H9 (cell line): ENCODE results near the gene SARS1. TPM values are rescaled to one million over a fixed set of nuclear protein-coding genes. Genes with fewer than 3 reads are reported as not detected.
A peak's percentile ranks its signal among the peaks of the same experiment; 100 is the strongest.

ENCODE experiments used
- DNase-seq: peaks from one replicate; pipeline ENCODE4 v3.0.0-alpha.2; 2017
- H2AFZ ChIP-seq: one replicate; pipeline ENCODE4 v1.6.1; 2013; ENCODE audit warnings: mild to moderate bottlenecking, low read length, control low read depth, moderate library complexity
- H2AK5ac ChIP-seq: 2 replicates; pipeline ENCODE4 v1.6.1; 2013; ENCODE audit warnings: low read length, control low read depth, mixed read lengths; ENCODE audit not compliant: insufficient read length
- H2BK120ac ChIP-seq: one replicate; pipeline ENCODE4 v1.6.1; 2013; ENCODE audit warnings: low read depth, mild to moderate bottlenecking, low read length, control low read depth, inconsistent platforms; ENCODE audit not compliant: poor library complexity, severe bottlenecking
- H2BK12ac ChIP-seq: 2 replicates; pipeline ENCODE4 v1.6.1; 2013; ENCODE audit warnings: low read length, control low read depth, mixed read lengths, low read depth; ENCODE audit not compliant: insufficient read length
- H2BK15ac ChIP-seq: 2 replicates; pipeline ENCODE4 v1.6.1; 2013; ENCODE audit warnings: low read depth, low read length, control low read depth
- H2BK20ac ChIP-seq: one replicate; pipeline ENCODE4 v1.6.1; 2013; ENCODE audit warnings: low read depth, mild to moderate bottlenecking, low read length, control low read depth, inconsistent platforms; ENCODE audit not compliant: poor library complexity, severe bottlenecking
- H2BK5ac ChIP-seq: 2 replicates; pipeline ENCODE4 v1.6.1; 2013; ENCODE audit warnings: low read length, control low read depth, mixed read lengths; ENCODE audit not compliant: insufficient read length
- H3K14ac ChIP-seq: 2 replicates; pipeline ENCODE4 v1.6.1; 2013; ENCODE audit warnings: low read length, control low read depth; ENCODE audit not compliant: insufficient read depth
- H3K18ac ChIP-seq: 2 replicates; pipeline ENCODE4 v1.6.1; 2013; ENCODE audit warnings: low read depth, mild to moderate bottlenecking, mixed read lengths, low read length, control low read depth; ENCODE audit not compliant: insufficient read length
- H3K23ac ChIP-seq: 2 replicates; pipeline ENCODE4 v1.6.1; 2013; ENCODE audit warnings: low read length, control low read depth, mixed read lengths, low read depth; ENCODE audit not compliant: insufficient read length
- H3K23me2 ChIP-seq: 2 replicates; pipeline ENCODE4 v1.6.1; 2013; ENCODE audit warnings: low read depth, mild to moderate bottlenecking, mixed read lengths, low read length, control low read depth; ENCODE audit not compliant: insufficient read length, poor library complexity, severe bottlenecking
- H3K27ac ChIP-seq: 2 replicates; pipeline ENCODE4 v1.5.1; 2013; ENCODE audit warnings: low read length, control low read depth, mixed read lengths, low read depth; ENCODE audit not compliant: insufficient read length
- H3K27me3 ChIP-seq: 2 replicates; pipeline ENCODE4 v1.6.1; 2013; ENCODE audit warnings: low read length, control low read depth, inconsistent platforms; ENCODE audit not compliant: insufficient read depth
- H3K4ac ChIP-seq: 2 replicates; pipeline ENCODE4 v1.6.1; 2013; ENCODE audit warnings: low read depth, mild to moderate bottlenecking, control low read depth, inconsistent platforms, low read length, moderate library complexity
- H3K4me1 ChIP-seq: 2 replicates; pipeline ENCODE4 v1.6.1; 2013; ENCODE audit warnings: low read length, control low read depth, inconsistent platforms; ENCODE audit not compliant: insufficient read depth
- H3K4me2 ChIP-seq: 2 replicates; pipeline ENCODE4 v1.6.1; 2013; ENCODE audit warnings: low read length, control low read depth, mixed read lengths; ENCODE audit not compliant: insufficient read length, insufficient read depth
- H3K56ac ChIP-seq: 2 replicates; pipeline ENCODE4 v1.6.1; 2013; ENCODE audit warnings: low read depth, mild to moderate bottlenecking, mixed read lengths, low read length, control low read depth; ENCODE audit not compliant: insufficient read length
- H3K79me1 ChIP-seq: 2 replicates; pipeline ENCODE4 v1.6.1; 2013; ENCODE audit warnings: low read depth, mild to moderate bottlenecking, moderate library complexity, low read length, control low read depth, inconsistent platforms; ENCODE audit not compliant: insufficient read depth, poor library complexity, severe bottlenecking
- H3K79me2 ChIP-seq: 2 replicates; pipeline ENCODE4 v1.6.1; 2013; ENCODE audit warnings: low read length, control low read depth, inconsistent platforms; ENCODE audit not compliant: insufficient read depth
- H3K9ac ChIP-seq: 2 replicates; pipeline ENCODE4 v1.6.1; 2013; ENCODE audit warnings: low read length, control low read depth, mixed read lengths; ENCODE audit not compliant: insufficient read length; ENCODE audit errors: extremely low read depth
- H3K9me3 ChIP-seq: one replicate; pipeline ENCODE4 v1.6.1; 2013; ENCODE audit warnings: low read depth, low read length, inconsistent platforms; ENCODE audit not compliant: control insufficient read depth
- H3T11ph ChIP-seq: one replicate; pipeline ENCODE4 v1.6.1; 2013; ENCODE audit warnings: mild to moderate bottlenecking, low read length, control low read depth, inconsistent platforms
- H4K20me1 ChIP-seq: one replicate; pipeline ENCODE4 v1.6.1; 2013; ENCODE audit not compliant: control insufficient read depth, insufficient read length, insufficient read depth
- H4K5ac ChIP-seq: 2 replicates; pipeline ENCODE4 v1.6.1; 2013; ENCODE audit warnings: low read depth, mild to moderate bottlenecking, mixed read lengths, low read length, control low read depth; ENCODE audit not compliant: insufficient read length
- H4K8ac ChIP-seq: replicated peaks from 2 replicates; pipeline ENCODE4 v1.6.1; 2013; ENCODE audit warnings: low read length, control low read depth, mixed read lengths, low read depth; ENCODE audit not compliant: insufficient read length
- H4K91ac ChIP-seq: 2 replicates; pipeline ENCODE4 v1.6.1; 2013; ENCODE audit warnings: low read depth, mild to moderate bottlenecking, moderate library complexity, mixed read lengths, low read length, control low read depth; ENCODE audit not compliant: insufficient read length
- H3K27ac Mint-ChIP-seq, 3 experiments: 2 replicates in 2 of 3; 3 replicates in 1 of 3; pipeline ENCODE4 v1.8.0; 2020 to 2021; ENCODE audit warnings: mixed read lengths in 3 of 3, mild to moderate bottlenecking in 1 of 3, moderate library complexity in 1 of 3
- H3K27me3 Mint-ChIP-seq: 2 replicates; pipeline ENCODE4 v1.8.0; 2021; ENCODE audit warnings: low read depth, mild to moderate bottlenecking, moderate library complexity, mixed read lengths
- H3K36me3 Mint-ChIP-seq, 3 experiments: 2 replicates in 2 of 3; 3 replicates in 1 of 3; pipeline ENCODE4 v1.8.0; 2020 to 2021; ENCODE audit warnings: low read depth in 3 of 3, mixed read lengths in 3 of 3; ENCODE audit not compliant: insufficient read depth in 1 of 3
- H3K4me1 Mint-ChIP-seq, 2 experiments: 2 replicates each; pipeline ENCODE4 v1.8.0; 2020; ENCODE audit warnings: mixed read lengths in 2 of 2
- H3K4me3 Mint-ChIP-seq, 2 experiments: 2 replicates in 1 of 2; 3 replicates in 1 of 2; pipeline ENCODE4 v1.8.0; 2020 to 2021; ENCODE audit warnings: mild to moderate bottlenecking in 2 of 2, mixed read lengths in 2 of 2, moderate library complexity in 1 of 2
- H3K9me3 Mint-ChIP-seq, 2 experiments: 2 replicates in 1 of 2; 3 replicates in 1 of 2; pipeline ENCODE4 v1.8.0; 2020; ENCODE audit warnings: mild to moderate bottlenecking in 2 of 2, mixed read lengths in 2 of 2, moderate library complexity in 1 of 2
- WGBS: extraction: QIAGEN DNeasy Blood & Tissue Kit; methylation state at CpG from one replicate; pipeline ENCODE4 v1.1.7; 2013; ENCODE audit warnings: missing lambda C conversion rate, low lambda C conversion rate, mixed read lengths; ENCODE audit not compliant: insufficient read length; ENCODE audit errors: extremely low coverage; 5-methylcytosine and 5-hydroxymethylcytosine counted together
- total RNA-seq: library from RNA; stranded (reverse); gene quantifications from 2 replicates; pipeline ENCODE4 v1.2.1, GENCODE V29; 2021
- TF ChIP-seq, protein P1 (sequence below): fragments of 200-600 bp; sonication (generic); conservative IDR thresholded peaks from 3 replicates; pipeline ENCODE4 v1.8.0; 2021; ENCODE audit warnings: antibody characterized with exemption, mild to moderate bottlenecking

The SARS1 gene
- total RNA-seq, 1 experiment from 2014 or later, result 139 TPM

DNA sequence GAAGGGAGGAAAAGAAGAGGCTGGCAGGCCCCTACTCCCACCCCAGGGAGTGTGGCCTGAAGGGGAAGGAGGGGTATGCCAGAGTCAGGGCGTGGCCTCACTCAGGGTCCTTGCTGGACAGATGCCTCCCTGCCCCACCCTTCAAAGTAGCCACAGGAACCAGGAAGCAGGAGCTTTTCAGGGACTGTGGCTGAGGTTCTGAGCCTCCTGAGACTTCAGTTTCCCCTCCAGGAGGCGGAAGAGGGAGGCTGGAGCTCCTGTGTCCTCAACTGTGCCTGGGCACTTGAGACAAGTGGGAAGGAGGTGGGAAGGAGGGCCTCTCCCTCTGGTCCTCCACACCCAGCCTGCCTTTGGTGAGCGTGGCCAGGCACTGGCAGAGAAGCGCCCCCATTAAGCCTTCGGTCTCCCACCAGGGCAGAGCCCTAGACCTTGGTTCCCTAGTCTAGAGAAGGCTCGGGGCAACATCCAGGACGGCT lies 40.9 kb downstream of the SARS1 start:
- Histone ChIP-seq H3K4me2 (no peak overlapping the region), H3K9me3 (no peaks in the 10 kb centered on the region), H4K8ac (no peak overlapping the region), H3K9ac (no peak overlapping the region), H2BK5ac (no peak overlapping the region), H3K27me3 (peaks cover 4% of the 10 kb centered on the region; the same call in 1 of the 2 replicates), H2BK120ac (no peak overlapping the region), H2AFZ (no peak overlapping the region), H2BK15ac (no peak overlapping the region; the same call in 1 of the 2 replicates), H3T11ph (no peak overlapping the region), H3K4ac (no peak overlapping the region), H2AK5ac (no peak overlapping the region), H3K18ac (peak overlapping the region; percentile 58), H3K23ac (no peak overlapping the region), H2BK12ac (no peak overlapping the region), H3K4me1 (no peaks in the 10 kb centered on the region; the same call in 1 of the 2 replicates), H3K14ac (peak overlapping the region; percentile 54), H4K5ac (no peak overlapping the region), H3K79me1 (no peaks in the 10 kb centered on the region), H3K23me2 (peaks cover 5% of the 10 kb centered on the region), H4K20me1 (no peaks in the 10 kb centered on the region), H3K56ac (no peak overlapping the region), H4K91ac (no peak overlapping the region), H3K79me2 (no peaks in the 10 kb centered on the region; the same call in 1 of the 2 replicates), H2BK20ac (no peak overlapping the region), H3K27ac (no peak overlapping the region)
- Mint-ChIP-seq H3K4me3 (peak overlapping the region; percentile 41 to 67; a peak in 2 of 5 replicates), H3K27ac (no peak overlapping the region; a peak in 2 of 7 replicates), H3K4me1 (peaks cover 43 to 53% of the 10 kb centered on the region in 2 experiments), H3K9me3 (peaks cover 14 to 21% of the 10 kb centered on the region in 2 experiments), H3K36me3 (peaks cover 25 to 40% (median 33%) of the 10 kb centered on the region in 3 experiments), H3K27me3 (peaks cover 24% of the 10 kb centered on the region)
- TF ChIP-seq, protein P1, sequence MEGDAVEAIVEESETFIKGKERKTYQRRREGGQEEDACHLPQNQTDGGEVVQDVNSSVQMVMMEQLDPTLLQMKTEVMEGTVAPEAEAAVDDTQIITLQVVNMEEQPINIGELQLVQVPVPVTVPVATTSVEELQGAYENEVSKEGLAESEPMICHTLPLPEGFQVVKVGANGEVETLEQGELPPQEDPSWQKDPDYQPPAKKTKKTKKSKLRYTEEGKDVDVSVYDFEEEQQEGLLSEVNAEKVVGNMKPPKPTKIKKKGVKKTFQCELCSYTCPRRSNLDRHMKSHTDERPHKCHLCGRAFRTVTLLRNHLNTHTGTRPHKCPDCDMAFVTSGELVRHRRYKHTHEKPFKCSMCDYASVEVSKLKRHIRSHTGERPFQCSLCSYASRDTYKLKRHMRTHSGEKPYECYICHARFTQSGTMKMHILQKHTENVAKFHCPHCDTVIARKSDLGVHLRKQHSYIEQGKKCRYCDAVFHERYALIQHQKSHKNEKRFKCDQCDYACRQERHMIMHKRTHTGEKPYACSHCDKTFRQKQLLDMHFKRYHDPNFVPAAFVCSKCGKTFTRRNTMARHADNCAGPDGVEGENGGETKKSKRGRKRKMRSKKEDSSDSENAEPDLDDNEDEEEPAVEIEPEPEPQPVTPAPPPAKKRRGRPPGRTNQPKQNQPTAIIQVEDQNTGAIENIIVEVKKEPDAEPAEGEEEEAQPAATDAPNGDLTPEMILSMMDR, result no peak
- WGBS, result no CpG with 5 or more reads among the region's 7 CpGs
- no peak for DNase-seq
